DOHH2 (cell line): Measurements from ENCODE around the gene GLCE.

Experiments
- EZH2phosphoT487 ChIP-seq: fragments of 200-600 bp; sonication (generic); IDR thresholded peaks from 2 replicates; pipeline ENCODE4 v1.6.1; 2017; ENCODE audit warnings: borderline replicate concordance, mild to moderate bottlenecking, antibody characterized with exemption, low read length, moderate library complexity, mixed read lengths
- TF ChIP-seq, protein P1 (sequence below): fragments of 200-600 bp; sonication (generic); IDR thresholded peaks from one replicate; pipeline ENCODE4 v1.5.1; 2014; ENCODE audit warnings: antibody characterized with exemption, mild to moderate bottlenecking, low read depth, low read length; ENCODE audit not compliant: poor library complexity, severe bottlenecking

DNA sequence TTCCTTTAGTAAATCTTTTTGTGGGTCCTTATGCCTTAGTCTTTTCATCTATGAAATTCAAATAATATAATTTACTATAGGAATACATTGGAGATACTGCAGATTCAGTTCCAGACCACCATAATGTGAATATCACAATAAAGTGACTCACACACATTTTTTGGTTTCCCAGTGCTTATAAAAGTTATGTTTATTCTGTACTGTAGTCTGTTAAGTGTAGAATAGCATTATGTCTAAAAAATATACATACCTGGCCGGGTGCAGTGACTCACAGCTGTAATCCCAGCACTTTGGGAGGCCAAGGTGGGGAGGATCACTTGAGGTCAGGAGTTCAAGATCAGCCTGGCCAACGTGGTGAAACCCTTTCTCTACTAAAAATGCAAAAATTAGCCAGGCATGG is 84.4 kb downstream of the GLCE start:
- TF ChIP-seq, protein P1, sequence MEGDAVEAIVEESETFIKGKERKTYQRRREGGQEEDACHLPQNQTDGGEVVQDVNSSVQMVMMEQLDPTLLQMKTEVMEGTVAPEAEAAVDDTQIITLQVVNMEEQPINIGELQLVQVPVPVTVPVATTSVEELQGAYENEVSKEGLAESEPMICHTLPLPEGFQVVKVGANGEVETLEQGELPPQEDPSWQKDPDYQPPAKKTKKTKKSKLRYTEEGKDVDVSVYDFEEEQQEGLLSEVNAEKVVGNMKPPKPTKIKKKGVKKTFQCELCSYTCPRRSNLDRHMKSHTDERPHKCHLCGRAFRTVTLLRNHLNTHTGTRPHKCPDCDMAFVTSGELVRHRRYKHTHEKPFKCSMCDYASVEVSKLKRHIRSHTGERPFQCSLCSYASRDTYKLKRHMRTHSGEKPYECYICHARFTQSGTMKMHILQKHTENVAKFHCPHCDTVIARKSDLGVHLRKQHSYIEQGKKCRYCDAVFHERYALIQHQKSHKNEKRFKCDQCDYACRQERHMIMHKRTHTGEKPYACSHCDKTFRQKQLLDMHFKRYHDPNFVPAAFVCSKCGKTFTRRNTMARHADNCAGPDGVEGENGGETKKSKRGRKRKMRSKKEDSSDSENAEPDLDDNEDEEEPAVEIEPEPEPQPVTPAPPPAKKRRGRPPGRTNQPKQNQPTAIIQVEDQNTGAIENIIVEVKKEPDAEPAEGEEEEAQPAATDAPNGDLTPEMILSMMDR, result no peak
- TF ChIP-seq EZH2phosphoT487, result no peak
